ENCODE data around the gene TMEM35B. TPM values are rescaled to one million over a fixed set of nuclear protein-coding genes. Genes with fewer than 3 reads are reported as not detected.
A peak's percentile ranks its signal among the peaks of the same experiment; 100 is the strongest.

Gene TMEM35B
- total and polyA plus RNA-seq, 2 donors (not counting 1 experiment from before 2014, with no cell fraction given), result 36.0 to 45.0 TPM

- Histone ChIP-seq H3K36me3 (ENCODE audit: control insufficient read depth, insufficient read depth, low read length) (peaks cover 1% of the 10 kb centered on the region), H2AFZ (ENCODE audit: low read length) (no peak overlapping the region), H3K79me2 (ENCODE audit: control insufficient read depth, insufficient read depth, low read length) (no peaks in the 10 kb centered on the region), H3K27ac (ENCODE audit: insufficient read depth, low read length) (no peak overlapping the region), H3K27me3 (ENCODE audit: control insufficient read depth, insufficient read depth, low read length) (no peaks in the 10 kb centered on the region), H3K4me2 (ENCODE audit: extremely low read depth, insufficient read depth, low read length) (no peak overlapping the region), H4K20me1 (ENCODE audit: control insufficient read depth, extremely low read depth, insufficient read depth, low read length) (no peaks in the 10 kb centered on the region), H3K9ac (ENCODE audit: insufficient read depth, low read length) (no peak overlapping the region), H3K4me1 (ENCODE audit: control insufficient read depth, extremely low read depth, insufficient read depth, low read length) (no peaks in the 10 kb centered on the region), H3K4me3 (replicated peaks in 1 of 4; ENCODE audit: control extremely low read depth in 1 of 4, insufficient read depth in 1 of 4, low read depth in 3 of 4, low read length in 4 of 4) (no peak overlapping the region), H3K9me3 (ENCODE audit: control insufficient read depth, insufficient read depth, low read depth, low read length) (no peaks in the 10 kb centered on the region)
- peak in 1 of 2 donors; percentile 81 for DNase-seq (ENCODE audit: low read depth in 2 of 2)
- TF ChIP-seq EZH2 (IDR thresholded peaks at IDR 0.05; ENCODE audit: low read length, missing control alignments) (no peak), CTCF (conservative IDR thresholded peaks at IDR 0.05 in 1 of 2, IDR thresholded peaks at IDR 0.05 in 1 of 2; ENCODE audit: low read depth in 1 of 2, low read length in 2 of 2) (no peak)
Observed at GRCh38 chr1:35001743-35002142, 16.6 kb upstream of the TMEM35B start.

GRCh38 chr1:34994878-34995277 lies 9.7 kb upstream of the TMEM35B start:
- no peaks in the 10 kb centered on the region for H3K9me3 ChIP-seq (ENCODE audit: control insufficient read depth, insufficient read depth, low read depth, low read length)
- H3K4me1 ChIP-seq (ENCODE audit: control insufficient read depth, extremely low read depth, insufficient read depth, low read length), result no peaks in the 10 kb centered on the region
- H3K36me3 ChIP-seq (ENCODE audit: control insufficient read depth, insufficient read depth, low read length), result peaks cover 2% of the 10 kb centered on the region
- no peak for DNase-seq (ENCODE audit: low read depth in 2 of 2)
- no peak overlapping the region for H3K9ac ChIP-seq (ENCODE audit: insufficient read depth, low read length)
- H3K27me3 ChIP-seq (ENCODE audit: control insufficient read depth, insufficient read depth, low read length), result no peaks in the 10 kb centered on the region
- no peaks in the 10 kb centered on the region for H4K20me1 ChIP-seq (ENCODE audit: control insufficient read depth, extremely low read depth, insufficient read depth, low read length)
- no peak overlapping the region for H3K4me3 ChIP-seq (replicated peaks in 1 of 4; ENCODE audit: control extremely low read depth in 1 of 4, insufficient read depth in 1 of 4, low read depth in 3 of 4, low read length in 4 of 4)
- no peak overlapping the region for H3K4me2 ChIP-seq (ENCODE audit: extremely low read depth, insufficient read depth, low read length)
- H3K27ac ChIP-seq (ENCODE audit: insufficient read depth, low read length), result no peak overlapping the region
- no peak overlapping the region for H2AFZ ChIP-seq (ENCODE audit: low read length)
- H3K79me2 ChIP-seq (ENCODE audit: control insufficient read depth, insufficient read depth, low read length), result no peaks in the 10 kb centered on the region
- TF ChIP-seq CTCF (conservative IDR thresholded peaks at IDR 0.05 in 1 of 2, IDR thresholded peaks at IDR 0.05 in 1 of 2; ENCODE audit: low read depth in 1 of 2, low read length in 2 of 2) (no peak), EZH2 (IDR thresholded peaks at IDR 0.05; ENCODE audit: low read length, missing control alignments) (no peak)

GRCh38 chr1:34988581-34988980 lies 3.4 kb upstream of the TMEM35B start:
- Histone ChIP-seq H3K4me2 (ENCODE audit: extremely low read depth, insufficient read depth, low read length) (no peak overlapping the region), H3K79me2 (ENCODE audit: control insufficient read depth, insufficient read depth, low read length) (peaks cover 12% of the 10 kb centered on the region), H3K27ac (ENCODE audit: insufficient read depth, low read length) (no peak overlapping the region), H3K9me3 (ENCODE audit: control insufficient read depth, insufficient read depth, low read depth, low read length) (no peaks in the 10 kb centered on the region), H3K27me3 (ENCODE audit: control insufficient read depth, insufficient read depth, low read length) (no peaks in the 10 kb centered on the region), H3K36me3 (ENCODE audit: control insufficient read depth, insufficient read depth, low read length) (no peaks in the 10 kb centered on the region), H3K9ac (ENCODE audit: insufficient read depth, low read length) (no peak overlapping the region), H3K4me3 (replicated peaks in 1 of 4; ENCODE audit: control extremely low read depth in 1 of 4, insufficient read depth in 1 of 4, low read depth in 3 of 4, low read length in 4 of 4) (no peak overlapping the region), H2AFZ (ENCODE audit: low read length) (no peak overlapping the region), H3K4me1 (ENCODE audit: control insufficient read depth, extremely low read depth, insufficient read depth, low read length) (peaks cover 5% of the 10 kb centered on the region), H4K20me1 (ENCODE audit: control insufficient read depth, extremely low read depth, insufficient read depth, low read length) (no peaks in the 10 kb centered on the region)
- DNase-seq (ENCODE audit: low read depth in 2 of 2), result no peak
- TF ChIP-seq CTCF (conservative IDR thresholded peaks at IDR 0.05 in 1 of 2, IDR thresholded peaks at IDR 0.05 in 1 of 2; ENCODE audit: low read depth in 1 of 2, low read length in 2 of 2) (no peak), EZH2 (IDR thresholded peaks at IDR 0.05; ENCODE audit: low read length, missing control alignments) (no peak)
